H1 (cell line): ENCODE data around the gene DOP1B. TPM values are rescaled to one million over a fixed set of nuclear protein-coding genes. Genes with fewer than 3 reads are reported as not detected.

Experiments
- BCL11A ChIP-seq, 2 experiments: IDR thresholded peaks; one replicate each; pipeline ENCODE4 v1.6.1; 2011; ENCODE audit warnings: low read depth in 2 of 2, low read length in 2 of 2, mild to moderate bottlenecking in 2 of 2
- polyA plus RNA-seq, 7 experiments: library from polyadenylated mRNA; depleted of rRNA in 3 of 7; stranded (reverse) in 5 of 7; unstranded in 2 of 7; fragments of >200 nt in 5 of 7; fragments of 200-250 nt in 2 of 7; gene quantifications; 1 replicate in 5 of 7; 2 replicates in 1 of 7; 4 replicates in 1 of 7; pipeline versions ENCODE4 v1.2.1 to v1.2.3, GENCODE V29; 2011 to 2013; ENCODE audit warnings: missing spikeins in 2 of 7, mixed read lengths in 2 of 7
- total RNA-seq: library from RNA; stranded (reverse); fragmentation: NEBNext Ultra II Directional; extraction: Animal tissue kit (Norgen Biotek cat#: 25700); gene quantifications from 2 replicates; pipeline ENCODE4 v1.2.1, GENCODE V29; 2021

The DOP1B gene
- total and polyA plus RNA-seq, 2 of the 8 experiments (the other 6 are each of a cell fraction or from before 2014, with no cell fraction given), result 2.8 to 9.9 TPM

- no peak for TF ChIP-seq BCL11A (IDR thresholded peaks at IDR 0.05; ENCODE audit: low read depth in 2 of 2, low read length in 2 of 2)
These were observed 14.2 kb downstream of the DOP1B start (continued) for GRCh38 chr21:36170823-36171222.
